Parathyroid adenoma (tissue), 2 donors: ENCODE data around the gene LGR4.

Experiments
- H2AFZ ChIP-seq: fragments of 300-600 bp; sonication (generic); one replicate; pipeline ENCODE4 v1.7.0; 2017; ENCODE audit warnings: antibody characterized with exemption, mild to moderate bottlenecking
- H3K27ac ChIP-seq: fragments of 300-600 bp; sonication (generic); one replicate; pipeline ENCODE4 v1.7.0; 2017
- H3K27me3 ChIP-seq: fragments of 300-600 bp; sonication (generic); one replicate; pipeline ENCODE4 v1.7.0; 2017; ENCODE audit warnings: low read length; ENCODE audit not compliant: control insufficient read depth, insufficient read depth
- H3K36me3 ChIP-seq: fragments of 300-600 bp; sonication (generic); one replicate; pipeline ENCODE4 v1.7.0; 2017; ENCODE audit warnings: low read length; ENCODE audit not compliant: control insufficient read depth, insufficient read depth
- H3K4me1 ChIP-seq: fragments of 300-600 bp; sonication (generic); one replicate; pipeline ENCODE4 v1.7.0; 2017; ENCODE audit warnings: control low read depth
- H3K4me2 ChIP-seq: fragments of 300-600 bp; sonication (generic); one replicate; pipeline ENCODE4 v1.7.0; 2017; ENCODE audit warnings: low read length
- H3K4me3 ChIP-seq: fragments of 300-600 bp; sonication (generic); one replicate; pipeline ENCODE4 v1.7.0; 2017; ENCODE audit warnings: low read depth, low read length
- H3K79me2 ChIP-seq: fragments of 300-600 bp; sonication (generic); one replicate; pipeline ENCODE4 v1.7.0; 2017; ENCODE audit warnings: control low read depth
- H3K9ac ChIP-seq: fragments of 300-600 bp; sonication (generic); one replicate; pipeline ENCODE4 v1.7.0; 2017; ENCODE audit warnings: mild to moderate bottlenecking
- H3K9me3 ChIP-seq: fragments of 300-600 bp; sonication (generic); one replicate; pipeline ENCODE4 v1.7.0; 2017; ENCODE audit warnings: low read length; ENCODE audit not compliant: control insufficient read depth
- TF ChIP-seq, protein P1 (sequence below): fragments of 300-600 bp; sonication (generic); IDR thresholded peaks from one replicate; pipeline ENCODE4 v1.7.0; 2017; ENCODE audit warnings: antibody characterized with exemption, mild to moderate bottlenecking
- donor health status: primary hyperparathyroidism.

LGR4 gene

DNA sequence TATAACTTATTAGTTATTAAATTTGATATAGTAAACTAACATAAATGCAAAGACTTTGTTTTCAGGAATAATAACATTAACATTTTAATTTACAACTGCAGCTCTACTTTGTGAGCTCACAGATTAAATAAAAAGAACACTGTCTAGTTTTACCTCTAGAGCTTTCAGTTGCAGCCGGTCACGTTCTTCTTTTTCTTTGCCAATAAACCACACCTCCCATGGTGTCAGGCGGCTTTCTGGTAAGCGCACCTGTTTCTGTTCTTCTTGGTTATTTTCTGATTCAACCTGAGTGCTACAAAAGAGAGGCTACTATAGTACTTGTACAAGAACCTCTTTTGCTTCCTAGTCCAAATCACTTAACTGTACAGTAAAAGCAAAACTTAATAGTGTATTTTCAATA lies 115.3 kb downstream of the LGR4 start:
- TF ChIP-seq, protein P1, sequence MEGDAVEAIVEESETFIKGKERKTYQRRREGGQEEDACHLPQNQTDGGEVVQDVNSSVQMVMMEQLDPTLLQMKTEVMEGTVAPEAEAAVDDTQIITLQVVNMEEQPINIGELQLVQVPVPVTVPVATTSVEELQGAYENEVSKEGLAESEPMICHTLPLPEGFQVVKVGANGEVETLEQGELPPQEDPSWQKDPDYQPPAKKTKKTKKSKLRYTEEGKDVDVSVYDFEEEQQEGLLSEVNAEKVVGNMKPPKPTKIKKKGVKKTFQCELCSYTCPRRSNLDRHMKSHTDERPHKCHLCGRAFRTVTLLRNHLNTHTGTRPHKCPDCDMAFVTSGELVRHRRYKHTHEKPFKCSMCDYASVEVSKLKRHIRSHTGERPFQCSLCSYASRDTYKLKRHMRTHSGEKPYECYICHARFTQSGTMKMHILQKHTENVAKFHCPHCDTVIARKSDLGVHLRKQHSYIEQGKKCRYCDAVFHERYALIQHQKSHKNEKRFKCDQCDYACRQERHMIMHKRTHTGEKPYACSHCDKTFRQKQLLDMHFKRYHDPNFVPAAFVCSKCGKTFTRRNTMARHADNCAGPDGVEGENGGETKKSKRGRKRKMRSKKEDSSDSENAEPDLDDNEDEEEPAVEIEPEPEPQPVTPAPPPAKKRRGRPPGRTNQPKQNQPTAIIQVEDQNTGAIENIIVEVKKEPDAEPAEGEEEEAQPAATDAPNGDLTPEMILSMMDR = no peak
- no peak overlapping the region for H3K4me3 ChIP-seq
- no peaks in the 10 kb centered on the region for H3K4me1 ChIP-seq
- H3K27me3 ChIP-seq = no peaks in the 10 kb centered on the region
- no peaks in the 10 kb centered on the region for H3K79me2 ChIP-seq
- no peaks in the 10 kb centered on the region for H3K36me3 ChIP-seq
- H2AFZ ChIP-seq = no peak overlapping the region
- H3K9ac ChIP-seq = no peak overlapping the region
- H3K9me3 ChIP-seq = no peaks in the 10 kb centered on the region
- H3K4me2 ChIP-seq = no peak overlapping the region
- H3K27ac ChIP-seq = no peak overlapping the region

DNA sequence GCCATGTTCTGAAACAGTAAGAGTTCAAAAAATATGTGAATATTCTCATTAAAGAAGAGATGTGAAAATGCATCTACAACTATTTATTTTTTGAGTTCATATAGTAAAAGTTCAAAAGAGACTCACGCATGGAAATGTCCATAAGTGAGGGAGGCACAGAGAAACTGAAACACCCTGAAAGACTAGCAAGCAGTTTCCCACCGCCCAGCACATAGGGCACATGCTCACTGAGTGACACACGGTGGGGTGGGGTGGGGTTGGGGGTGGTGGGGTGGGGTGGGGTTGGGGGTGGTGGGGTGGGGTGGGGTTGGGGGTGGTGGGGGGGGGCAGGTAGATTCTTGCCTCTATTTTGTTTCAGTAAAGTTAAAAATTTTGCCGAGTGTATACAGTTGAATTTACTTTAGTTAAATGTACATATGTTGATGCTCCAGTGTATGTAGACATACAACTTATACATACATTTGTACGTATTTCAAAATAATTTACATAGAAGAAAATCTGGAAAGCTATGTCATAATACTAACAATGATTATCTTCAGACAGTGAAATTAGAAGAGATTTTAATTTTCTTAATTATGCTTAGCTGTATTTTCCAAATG lies 115.9 kb downstream of the LGR4 start:
- no peaks in the 10 kb centered on the region for H3K36me3 ChIP-seq
- H2AFZ ChIP-seq = no peak overlapping the region
- H3K79me2 ChIP-seq = no peaks in the 10 kb centered on the region
- no peaks in the 10 kb centered on the region for H3K4me1 ChIP-seq
- no peaks in the 10 kb centered on the region for H3K9me3 ChIP-seq
- H3K9ac ChIP-seq = no peak overlapping the region
- no peak overlapping the region for H3K4me2 ChIP-seq
- no peaks in the 10 kb centered on the region for H3K27me3 ChIP-seq
- H3K4me3 ChIP-seq = no peak overlapping the region
- H3K27ac ChIP-seq = no peak overlapping the region
- TF ChIP-seq, protein P1 = no peak

DNA sequence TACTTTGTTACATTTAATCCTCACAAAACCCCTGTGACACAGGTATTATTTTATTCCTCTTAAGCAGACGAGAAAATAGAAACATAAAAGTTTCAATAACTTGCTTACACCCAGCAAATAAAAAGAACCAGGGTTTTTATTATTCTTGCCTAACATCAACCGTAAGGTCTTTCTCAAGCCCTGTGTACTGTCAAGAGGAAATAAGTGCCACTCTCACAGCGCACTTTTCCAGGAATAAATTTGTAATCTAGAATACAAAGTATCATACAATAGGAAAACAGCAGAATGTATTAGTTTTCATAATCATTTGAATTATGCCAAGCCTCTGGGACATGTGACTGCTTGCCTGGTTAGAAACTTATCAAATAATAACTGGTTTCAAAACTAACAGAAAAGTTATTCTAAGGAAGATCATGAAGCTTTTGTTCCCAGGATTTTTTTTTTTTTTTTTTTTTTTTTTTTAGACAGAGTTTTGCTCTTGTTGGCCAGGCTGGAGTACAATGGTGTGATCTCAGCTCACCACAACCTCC lies 117.0 kb downstream of the LGR4 start:
- H3K4me3 ChIP-seq = no peak overlapping the region
- H3K27ac ChIP-seq = no peak overlapping the region
- no peaks in the 10 kb centered on the region for H3K36me3 ChIP-seq
- no peaks in the 10 kb centered on the region for H3K9me3 ChIP-seq
- no peaks in the 10 kb centered on the region for H3K79me2 ChIP-seq
- no peak overlapping the region for H3K9ac ChIP-seq
- TF ChIP-seq, protein P1 = no peak
- H3K4me2 ChIP-seq = no peak overlapping the region
- no peaks in the 10 kb centered on the region for H3K27me3 ChIP-seq
- no peak overlapping the region for H2AFZ ChIP-seq
- no peaks in the 10 kb centered on the region for H3K4me1 ChIP-seq

DNA sequence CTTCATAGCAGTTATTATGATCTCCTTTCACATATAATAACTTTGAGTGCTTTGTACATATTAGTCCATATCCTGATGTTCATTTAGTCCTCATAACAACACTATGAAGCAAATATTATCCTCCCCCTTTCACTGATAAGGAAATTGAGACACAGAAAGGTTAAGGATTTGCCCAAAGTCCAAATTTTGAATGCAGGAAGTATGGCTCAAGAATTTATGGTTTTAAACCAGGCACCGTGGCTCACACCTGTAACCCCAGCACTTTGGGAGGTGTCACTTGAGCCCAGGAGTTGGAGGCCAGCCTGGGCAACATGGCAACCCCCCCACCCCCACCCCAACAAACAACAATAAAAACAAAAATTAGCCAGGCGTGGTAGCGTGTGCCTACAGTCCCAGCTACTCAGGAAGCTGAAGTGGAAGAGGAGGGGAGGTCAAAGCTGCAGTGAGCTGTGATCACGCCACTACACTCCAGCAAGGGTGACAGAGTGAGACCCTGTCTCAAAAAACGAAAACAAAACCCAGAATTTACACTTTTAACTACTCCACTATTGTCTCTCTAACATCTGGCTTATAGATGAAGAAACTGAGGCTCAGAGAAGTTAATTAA lies 118.1 kb downstream of the LGR4 start:
- no peak overlapping the region for H3K27ac ChIP-seq
- H3K9ac ChIP-seq = no peak overlapping the region
- TF ChIP-seq, protein P1 = no peak
- no peaks in the 10 kb centered on the region for H3K9me3 ChIP-seq
- no peak overlapping the region for H3K4me3 ChIP-seq
- H3K4me2 ChIP-seq = no peak overlapping the region
- H3K27me3 ChIP-seq = no peaks in the 10 kb centered on the region
- no peaks in the 10 kb centered on the region for H3K79me2 ChIP-seq
- no peaks in the 10 kb centered on the region for H3K36me3 ChIP-seq
- no peak overlapping the region for H2AFZ ChIP-seq
- H3K4me1 ChIP-seq = no peaks in the 10 kb centered on the region
